GM20000 (cell line): ENCODE results near the gene SEMA3B.

ENCODE experiments used
- DNase-seq: peaks from one replicate; pipeline ENCODE4 v3.0.0; 2012; ENCODE audit warnings: low spot score
- CTCF ChIP-seq: IDR thresholded peaks from 2 replicates; pipeline ENCODE4 v1.5.1; 2012; ENCODE audit warnings: mild to moderate bottlenecking, control low read depth; ENCODE audit errors: extremely low read depth, missing control alignments

The SEMA3B gene

GRCh38 chr3:50232303-50232702 lies 36.6 kb upstream of the SEMA3B start:
- TF ChIP-seq CTCF = no peak
- DNase-seq = no peak

GRCh38 chr3:50233176-50233575 lies 35.8 kb upstream of the SEMA3B start:
- TF ChIP-seq CTCF = no peak
- DNase-seq = no peak

GRCh38 chr3:50235716-50236483 lies 33.0 kb upstream of the SEMA3B start, which contains the start of gene GNAI2:
GNAI2 (plus strand) TSS chr3:50236204; CDS start chr3:50236336, 132 bp downstream.
- DNase-seq = peak; percentile 99
- no peak for TF ChIP-seq CTCF

- no peak for DNase-seq
- TF ChIP-seq CTCF = no peak
These were observed 32.3 kb upstream of the SEMA3B start for GRCh38 chr3:50236484-50237132.

- TF ChIP-seq CTCF = no peak
- DNase-seq = no peak
These were observed 31.8 kb upstream of the SEMA3B start for GRCh38 chr3:50237133-50237651.

DNA sequence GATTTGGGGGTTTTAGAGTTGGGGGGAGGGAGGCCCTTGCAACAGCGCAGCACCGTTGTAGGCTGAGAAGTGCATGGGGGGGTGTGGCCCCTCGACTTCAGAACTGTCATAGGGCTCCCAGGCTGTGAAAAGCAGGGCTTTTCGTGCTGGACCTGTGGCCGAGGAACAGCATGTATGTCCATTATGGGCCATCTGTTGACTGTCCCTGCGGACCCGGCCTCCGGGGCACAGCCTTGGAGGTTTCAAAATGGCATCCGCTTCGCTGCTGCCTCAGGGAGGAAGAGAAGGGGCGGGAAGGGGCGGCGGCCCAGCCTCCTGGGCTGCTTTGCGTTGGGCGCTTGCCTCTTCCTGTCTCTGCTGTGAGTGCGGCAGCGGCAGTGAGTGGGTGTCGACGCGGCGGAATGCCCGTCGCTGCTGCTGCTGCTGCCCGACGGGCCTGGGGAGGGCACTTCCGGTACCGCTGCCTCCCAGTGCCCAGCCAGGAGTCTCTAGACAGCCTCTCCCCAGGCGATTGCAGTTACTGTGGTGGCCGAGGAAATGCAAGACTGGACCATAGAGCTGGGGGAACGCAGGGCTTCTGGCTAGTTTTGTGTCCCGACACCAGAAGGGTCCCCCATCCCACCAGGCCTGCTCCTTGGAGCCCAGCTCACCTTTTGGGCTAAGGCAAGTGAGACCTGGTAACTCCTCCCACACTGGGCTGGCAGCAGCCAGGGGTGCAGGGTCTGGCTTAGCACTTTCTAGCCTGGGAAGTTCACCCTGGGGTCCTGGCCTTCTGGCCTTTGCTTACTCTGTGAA lies 31.0 kb upstream of the SEMA3B start:
- peak; percentile 88 for DNase-seq
- TF ChIP-seq CTCF = no peak

- TF ChIP-seq CTCF = no peak
- DNase-seq = no peak
These were observed 30.4 kb upstream of the SEMA3B start for GRCh38 chr3:50238549-50239026.
